ENCODE measurements around the gene SRPX. TPM values are rescaled to one million over a fixed set of nuclear protein-coding genes. Genes with fewer than 3 reads are reported as not detected.

The SRPX gene
- total RNA-seq, 2 donors from 2014 or later, result 8.6 to 21.6 TPM

DNA sequence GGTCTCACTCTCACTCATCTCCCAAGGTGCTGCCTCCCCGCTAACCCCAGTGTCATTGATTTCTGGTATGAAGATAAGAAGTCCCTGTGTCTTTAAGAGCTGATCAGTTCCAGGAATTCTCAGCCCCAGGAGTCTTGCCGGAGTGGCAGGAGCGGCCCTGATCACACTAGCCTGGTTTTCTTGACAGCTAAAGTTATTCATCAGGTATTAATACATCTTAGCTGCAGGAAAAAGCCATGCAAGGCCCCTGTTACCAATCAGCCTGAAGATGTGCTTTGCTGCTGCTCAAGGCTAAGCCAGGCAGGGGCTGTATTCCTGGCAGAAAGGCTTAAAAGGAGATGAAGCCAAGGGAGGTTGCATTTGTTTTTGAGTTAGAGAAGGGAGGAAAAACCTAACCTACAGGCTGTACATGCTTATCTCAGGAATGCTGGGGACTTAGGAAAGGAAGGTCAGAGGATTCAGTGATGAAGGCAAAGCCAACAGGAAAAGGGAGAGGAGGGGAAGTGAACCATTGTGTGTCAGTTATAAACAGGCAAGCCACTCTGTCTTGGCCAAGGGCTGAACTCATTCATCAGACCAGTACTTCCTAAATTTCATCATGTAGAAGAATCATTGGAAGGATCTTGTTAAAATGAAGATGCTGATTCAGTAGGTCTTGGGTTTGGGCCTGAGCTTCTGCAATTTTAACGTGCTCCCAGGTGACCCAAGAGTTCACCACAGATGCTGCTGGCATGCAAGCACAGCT is 8.6 kb downstream of the SRPX start:
- Histone ChIP-seq H3K4me1 (replicated peaks) (no peaks in the 10 kb centered on the region), H3K27ac (no peak overlapping the region), H3K27me3 (replicated peaks; ENCODE audit: insufficient read depth) (no peaks in the 10 kb centered on the region), H3K9me3 (no peaks in the 10 kb centered on the region), H3K36me3 (no peaks in the 10 kb centered on the region), H3K4me3 (no peak overlapping the region)
- no peak for DNase-seq (ENCODE audit: low spot score)
- TF ChIP-seq POLR2A (IDR thresholded peaks at IDR 0.05), result no peak
- no peak for TF ChIP-seq POLR2AphosphoS5 (IDR thresholded peaks at IDR 0.05)
- TF ChIP-seq, protein P1, sequence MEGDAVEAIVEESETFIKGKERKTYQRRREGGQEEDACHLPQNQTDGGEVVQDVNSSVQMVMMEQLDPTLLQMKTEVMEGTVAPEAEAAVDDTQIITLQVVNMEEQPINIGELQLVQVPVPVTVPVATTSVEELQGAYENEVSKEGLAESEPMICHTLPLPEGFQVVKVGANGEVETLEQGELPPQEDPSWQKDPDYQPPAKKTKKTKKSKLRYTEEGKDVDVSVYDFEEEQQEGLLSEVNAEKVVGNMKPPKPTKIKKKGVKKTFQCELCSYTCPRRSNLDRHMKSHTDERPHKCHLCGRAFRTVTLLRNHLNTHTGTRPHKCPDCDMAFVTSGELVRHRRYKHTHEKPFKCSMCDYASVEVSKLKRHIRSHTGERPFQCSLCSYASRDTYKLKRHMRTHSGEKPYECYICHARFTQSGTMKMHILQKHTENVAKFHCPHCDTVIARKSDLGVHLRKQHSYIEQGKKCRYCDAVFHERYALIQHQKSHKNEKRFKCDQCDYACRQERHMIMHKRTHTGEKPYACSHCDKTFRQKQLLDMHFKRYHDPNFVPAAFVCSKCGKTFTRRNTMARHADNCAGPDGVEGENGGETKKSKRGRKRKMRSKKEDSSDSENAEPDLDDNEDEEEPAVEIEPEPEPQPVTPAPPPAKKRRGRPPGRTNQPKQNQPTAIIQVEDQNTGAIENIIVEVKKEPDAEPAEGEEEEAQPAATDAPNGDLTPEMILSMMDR (IDR thresholded peaks at IDR 0.05), result no peak
- 94% methylated on average over 4 of the region's 4 CpGs for WGBS
- intact Hi-C loops (cut with DNase I), result no loop called here

DNA sequence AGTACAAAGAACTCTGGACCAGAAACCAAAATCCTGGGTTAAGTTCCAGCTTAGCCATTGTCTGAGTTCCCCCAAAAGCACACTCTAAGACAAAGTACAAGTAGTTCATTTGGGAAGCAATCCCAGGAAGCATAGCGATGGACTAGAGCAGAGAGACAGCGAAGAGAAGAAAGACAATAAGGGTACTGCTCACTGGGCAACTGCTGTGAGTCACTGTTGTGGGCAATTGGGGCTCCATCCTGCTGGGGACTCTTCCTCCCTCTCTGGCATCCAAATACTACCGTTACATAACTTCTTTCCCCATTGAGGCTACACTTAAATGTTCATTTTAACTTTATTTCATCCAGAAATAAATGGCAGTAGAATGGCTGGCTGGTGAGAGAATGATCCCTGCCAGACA is 14.1 kb downstream of the SRPX start:
- no peak overlapping the region for H3K27ac ChIP-seq
- TF ChIP-seq, protein P1 (IDR thresholded peaks at IDR 0.05), result no peak
- no peak for TF ChIP-seq POLR2AphosphoS5 (IDR thresholded peaks at IDR 0.05)
- H3K36me3 ChIP-seq, result no peaks in the 10 kb centered on the region

DNA sequence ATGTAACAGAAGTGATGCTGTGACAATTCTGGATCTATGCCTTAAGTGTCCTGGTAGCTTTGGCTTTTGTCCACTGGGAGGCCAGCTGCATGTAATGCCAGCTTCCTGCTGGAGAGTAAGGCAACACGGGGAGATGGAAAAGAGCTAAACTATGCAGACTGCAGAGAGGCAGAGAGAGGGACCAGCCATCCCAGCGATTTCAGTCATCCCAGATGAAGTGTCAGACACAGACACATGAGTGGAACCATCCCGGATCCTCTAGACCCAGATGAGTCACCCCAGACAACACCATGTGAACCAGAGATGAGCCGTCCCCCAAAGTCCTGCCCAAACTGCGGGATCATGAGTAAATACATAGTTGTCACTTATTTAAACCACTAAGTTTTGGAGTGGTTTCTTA is 14.6 kb downstream of the SRPX start:
- H3K4me1 ChIP-seq (replicated peaks), result no peaks in the 10 kb centered on the region
- H3K9me3 ChIP-seq, result no peaks in the 10 kb centered on the region
- 83% methylated on average over 5 of the region's 5 CpGs for WGBS
- intact Hi-C loops (cut with DNase I), result no loop called here
- no peaks in the 10 kb centered on the region for H3K36me3 ChIP-seq
- H3K27ac ChIP-seq, result no peak overlapping the region
- DNase-seq (ENCODE audit: low spot score), result no peak
- H3K4me3 ChIP-seq, result no peak overlapping the region
- no peak for TF ChIP-seq POLR2AphosphoS5 (IDR thresholded peaks at IDR 0.05)
- TF ChIP-seq, protein P1 (IDR thresholded peaks at IDR 0.05), result no peak
- no peak for TF ChIP-seq POLR2A (IDR thresholded peaks at IDR 0.05)
- H3K27me3 ChIP-seq (replicated peaks; ENCODE audit: insufficient read depth), result no peaks in the 10 kb centered on the region

More for the DNA sequence above, 14.1 kb downstream of the SRPX start:
- intact Hi-C loops (cut with DNase I), result no loop called here
- no peaks in the 10 kb centered on the region for H3K4me1 ChIP-seq (replicated peaks)
- WGBS, result 92% methylated on average over 3 of the region's 3 CpGs
- H3K27me3 ChIP-seq (replicated peaks; ENCODE audit: insufficient read depth), result no peaks in the 10 kb centered on the region
- H3K4me3 ChIP-seq, result no peak overlapping the region
- no peak for DNase-seq (ENCODE audit: low spot score)
- H3K9me3 ChIP-seq, result no peaks in the 10 kb centered on the region

DNA sequence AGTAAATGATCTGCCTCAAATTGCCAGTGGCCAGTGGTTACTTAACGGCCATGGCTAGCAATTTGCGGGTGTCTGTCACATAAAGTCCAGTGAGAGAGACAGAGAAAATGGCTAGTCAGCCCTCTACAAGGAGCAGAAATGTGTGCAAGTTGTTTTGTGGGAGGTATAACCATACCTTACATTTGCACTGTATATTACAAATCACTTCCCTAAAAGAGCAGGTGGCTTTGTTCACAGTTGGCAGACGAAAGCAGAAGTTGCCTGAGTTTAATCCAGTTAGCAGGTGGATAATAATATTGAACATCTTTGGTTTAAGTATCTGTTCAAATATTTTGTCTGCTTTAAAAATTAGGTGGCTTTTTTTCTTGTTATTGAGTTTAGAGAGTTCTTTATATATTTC is 15.6 kb downstream of the SRPX start:
- DNase-seq (ENCODE audit: low spot score), result no peak
- intact Hi-C loops (cut with DNase I), result no loop called here
- no peak overlapping the region for H3K4me3 ChIP-seq
- TF ChIP-seq POLR2A (IDR thresholded peaks at IDR 0.05) (no peak), POLR2AphosphoS5 (IDR thresholded peaks at IDR 0.05) (no peak)
- TF ChIP-seq, protein P1 (IDR thresholded peaks at IDR 0.05), result no peak
- 73% methylated on average over 3 of the region's 3 CpGs for WGBS
- no peaks in the 10 kb centered on the region for H3K9me3 ChIP-seq
- H3K36me3 ChIP-seq, result no peaks in the 10 kb centered on the region
- H3K4me1 ChIP-seq (replicated peaks), result no peaks in the 10 kb centered on the region
- H3K27me3 ChIP-seq (replicated peaks; ENCODE audit: insufficient read depth), result no peaks in the 10 kb centered on the region
- H3K27ac ChIP-seq, result no peak overlapping the region

Data from prostate gland (tissue), 2 donors.